Measurements from ENCODE around the gene ZBTB24.
"Not testable (repeated sequence)": the region's sequence is repeated elsewhere in the genome, so short reads cannot be mapped to it uniquely, and the experiment has no call there.

Gene ZBTB24

DNA sequence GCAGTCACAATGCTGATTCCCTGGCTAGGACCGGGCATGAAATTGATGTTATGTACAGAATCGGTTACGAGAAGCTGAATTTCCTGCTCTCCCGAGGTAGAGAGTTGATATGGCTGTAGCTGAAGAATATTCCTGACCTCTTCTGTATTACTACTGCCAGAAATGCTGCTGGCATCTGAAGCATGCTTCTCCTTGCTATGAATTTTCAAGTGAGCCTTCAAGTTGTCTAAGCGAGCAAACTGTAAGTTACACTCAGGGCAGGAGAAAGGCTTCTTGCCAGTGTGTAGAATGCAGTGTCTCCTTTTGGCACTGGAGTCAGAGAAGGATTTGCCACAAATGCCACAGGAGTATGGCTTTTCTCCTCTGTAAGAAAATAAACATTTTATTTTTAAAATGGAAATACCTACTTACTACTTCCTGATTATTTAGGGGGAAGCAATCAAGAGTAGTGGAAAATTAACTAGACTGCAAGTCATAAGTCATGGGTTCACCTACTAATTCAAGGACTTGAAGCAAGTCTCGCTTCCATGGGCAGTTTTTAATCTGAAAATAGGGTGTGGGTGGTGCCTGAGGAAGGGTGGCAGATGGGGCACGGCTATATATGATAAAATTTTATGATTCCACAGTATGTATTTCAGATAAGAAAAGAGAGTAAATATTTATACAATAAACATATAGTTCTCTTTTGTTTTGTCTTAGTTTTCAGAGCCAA is 16.7 kb downstream of the ZBTB24 start:
- TF ChIP-seq, protein P1, sequence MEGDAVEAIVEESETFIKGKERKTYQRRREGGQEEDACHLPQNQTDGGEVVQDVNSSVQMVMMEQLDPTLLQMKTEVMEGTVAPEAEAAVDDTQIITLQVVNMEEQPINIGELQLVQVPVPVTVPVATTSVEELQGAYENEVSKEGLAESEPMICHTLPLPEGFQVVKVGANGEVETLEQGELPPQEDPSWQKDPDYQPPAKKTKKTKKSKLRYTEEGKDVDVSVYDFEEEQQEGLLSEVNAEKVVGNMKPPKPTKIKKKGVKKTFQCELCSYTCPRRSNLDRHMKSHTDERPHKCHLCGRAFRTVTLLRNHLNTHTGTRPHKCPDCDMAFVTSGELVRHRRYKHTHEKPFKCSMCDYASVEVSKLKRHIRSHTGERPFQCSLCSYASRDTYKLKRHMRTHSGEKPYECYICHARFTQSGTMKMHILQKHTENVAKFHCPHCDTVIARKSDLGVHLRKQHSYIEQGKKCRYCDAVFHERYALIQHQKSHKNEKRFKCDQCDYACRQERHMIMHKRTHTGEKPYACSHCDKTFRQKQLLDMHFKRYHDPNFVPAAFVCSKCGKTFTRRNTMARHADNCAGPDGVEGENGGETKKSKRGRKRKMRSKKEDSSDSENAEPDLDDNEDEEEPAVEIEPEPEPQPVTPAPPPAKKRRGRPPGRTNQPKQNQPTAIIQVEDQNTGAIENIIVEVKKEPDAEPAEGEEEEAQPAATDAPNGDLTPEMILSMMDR (conservative IDR thresholded peaks at IDR 0.05), result no peak
- 0 out of 2 replicates have a peak overlapping the region, but pooled peaks have one; percentile 1 for H3K27ac ChIP-seq

DNA sequence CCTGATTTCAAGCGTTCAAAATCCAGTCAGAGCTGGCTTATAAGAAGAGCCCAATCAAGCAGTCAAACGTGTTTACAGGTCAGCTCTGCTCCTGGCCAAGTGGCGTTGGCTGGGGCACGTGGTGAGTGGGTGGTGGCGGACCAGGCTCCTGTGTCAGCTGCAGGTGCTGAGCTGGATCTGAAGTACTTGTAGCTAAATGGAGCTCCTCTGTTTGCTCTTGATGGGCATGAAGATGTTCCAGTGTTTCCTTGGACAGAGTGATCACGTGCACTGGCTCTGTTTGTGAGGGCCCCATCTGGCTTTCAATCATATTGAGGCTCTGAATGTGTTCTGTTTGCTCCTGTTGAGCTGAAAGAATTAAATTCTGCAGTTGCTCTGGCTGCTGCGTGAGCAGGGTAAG is 17.2 kb downstream of the ZBTB24 start:
- TF ChIP-seq, protein P1 (conservative IDR thresholded peaks at IDR 0.05), result no peak

DNA sequence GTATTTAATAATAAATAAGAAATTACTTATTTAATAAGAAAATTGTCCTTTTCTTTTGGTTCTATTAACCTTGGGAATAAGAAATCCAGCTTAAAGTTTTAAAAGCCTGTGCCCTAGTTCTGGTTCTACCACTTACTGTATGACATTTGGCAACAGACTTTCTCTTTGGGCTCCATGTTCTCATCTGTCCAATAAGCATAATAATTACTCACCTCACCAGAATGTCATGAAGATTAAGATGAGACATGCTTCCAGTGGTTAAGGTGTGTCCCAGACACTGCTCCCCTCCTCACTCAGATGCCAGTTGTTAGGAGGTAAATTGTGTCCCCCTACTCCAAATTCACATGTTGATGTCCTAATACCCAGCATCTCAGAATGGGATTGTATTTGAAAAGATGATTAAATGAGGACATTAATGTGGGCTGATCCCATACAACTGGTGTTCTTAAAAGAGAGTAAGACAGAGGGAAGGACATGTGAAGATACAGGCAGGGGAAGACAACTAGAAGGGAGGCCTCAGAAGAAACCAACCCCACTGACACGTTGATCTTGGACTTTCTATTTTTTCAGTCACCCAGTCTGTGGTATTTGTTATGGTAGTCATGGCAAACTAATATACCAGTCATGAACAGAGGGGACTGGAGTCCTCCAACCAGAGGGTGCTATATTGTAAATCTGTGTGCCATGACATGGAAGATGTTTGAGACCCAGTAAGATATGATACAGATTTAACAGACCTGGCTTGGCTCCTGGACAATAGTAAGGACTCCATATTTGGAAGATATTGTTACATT is 21.1 kb downstream of the ZBTB24 start:
- no peak overlapping the region for H3K27ac ChIP-seq
- TF ChIP-seq, protein P1 (conservative IDR thresholded peaks at IDR 0.05), result no peak

More for the DNA sequence above, 17.2 kb downstream of the ZBTB24 start:
- H3K27ac ChIP-seq, result 0 out of 2 replicates have a peak overlapping the region, but pooled peaks have one; percentile 1

DNA sequence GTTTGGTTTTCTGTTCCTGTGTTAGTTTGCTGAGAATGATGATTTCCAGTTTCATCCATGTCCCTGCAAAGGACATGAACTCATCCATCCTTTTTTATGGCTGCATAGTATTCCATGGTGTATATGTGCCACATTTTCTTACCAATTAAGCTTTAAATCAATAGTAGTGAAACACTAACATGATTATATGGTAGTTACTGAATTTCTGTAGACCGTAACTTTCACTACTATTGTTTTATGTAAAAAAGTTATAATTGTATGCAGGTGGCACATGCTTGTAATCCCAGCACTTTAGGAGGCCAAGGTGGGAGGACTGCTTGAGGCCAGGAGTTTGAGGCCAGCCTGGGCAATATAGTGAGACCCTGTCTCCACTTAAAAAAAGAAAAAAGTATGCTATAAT is 21.8 kb downstream of the ZBTB24 start:
- H3K27ac ChIP-seq, result not testable (repeated sequence)

DNA sequence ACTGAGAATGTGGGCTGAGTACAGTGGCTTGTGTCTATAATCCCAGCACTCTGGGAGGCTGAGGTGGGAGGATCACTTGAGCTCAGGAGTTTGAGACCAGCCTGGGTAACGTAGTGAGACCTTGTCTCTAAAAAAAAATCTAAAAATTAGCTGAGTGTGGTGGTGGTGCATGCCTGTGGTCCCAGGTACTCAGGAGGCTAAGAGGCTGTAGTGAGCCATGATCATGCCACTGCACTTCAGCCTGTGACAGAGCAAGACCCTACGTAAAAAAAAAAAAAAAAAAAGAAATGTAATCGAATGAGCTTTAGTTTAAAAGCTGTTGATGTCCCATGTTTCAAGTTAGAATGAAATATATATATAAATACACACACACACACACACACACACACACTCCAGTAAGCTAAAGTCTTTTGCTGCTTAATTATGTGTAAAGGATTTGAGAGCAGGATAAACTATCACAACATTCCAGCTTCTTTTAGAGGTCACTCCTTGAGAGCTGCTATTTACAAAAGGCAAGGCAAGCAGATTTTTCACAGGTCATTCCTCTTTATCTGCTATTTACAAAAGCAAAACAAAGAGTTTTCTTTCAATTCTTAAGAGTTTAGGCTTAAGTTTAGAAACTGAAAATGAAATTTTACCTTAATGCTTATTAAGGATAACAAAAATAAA is 22.7 kb downstream of the ZBTB24 start:
- H3K27ac ChIP-seq, result no peak overlapping the region
- TF ChIP-seq, protein P1 (conservative IDR thresholded peaks at IDR 0.05), result no peak

DNA sequence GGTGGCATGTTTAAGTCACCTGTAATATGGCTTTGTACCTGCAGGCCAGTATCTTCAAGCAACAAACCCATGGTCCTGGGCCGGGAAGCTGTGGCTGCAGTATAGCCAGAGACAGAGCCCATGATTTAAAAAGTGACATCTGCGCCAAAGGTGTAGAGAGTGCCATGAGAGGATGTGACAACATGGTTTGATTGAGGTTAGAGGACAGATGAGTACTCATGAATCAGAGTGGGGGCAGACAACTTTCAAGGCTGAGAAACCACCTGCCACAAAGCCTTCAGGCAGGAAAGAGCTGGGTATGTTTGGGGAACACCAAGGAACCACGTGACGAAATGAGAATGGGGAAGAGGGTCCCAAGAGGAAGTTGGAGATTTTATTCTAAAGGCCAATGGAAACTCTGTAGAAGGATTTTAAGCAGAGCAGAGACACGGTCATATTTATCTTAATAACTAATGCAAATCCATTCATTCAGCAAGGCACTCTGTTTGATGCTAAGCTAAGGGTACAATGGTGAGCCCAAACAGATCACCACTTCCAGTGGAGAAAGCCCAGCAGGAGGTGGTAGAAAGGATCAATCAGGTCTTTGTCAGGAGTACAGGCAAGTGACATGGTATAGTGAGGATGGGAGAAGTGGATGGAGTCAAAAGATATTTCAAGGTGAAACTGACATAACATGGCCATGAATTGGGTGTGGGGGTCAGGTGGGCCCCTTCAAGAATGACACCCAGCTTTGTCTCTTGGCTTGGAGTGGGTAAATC is 24.1 kb downstream of the ZBTB24 start:
- TF ChIP-seq, protein P1 (conservative IDR thresholded peaks at IDR 0.05), result no peak
- peak overlapping the region; percentile 78; the same call in 1 of the 2 replicates for H3K27ac ChIP-seq

DNA sequence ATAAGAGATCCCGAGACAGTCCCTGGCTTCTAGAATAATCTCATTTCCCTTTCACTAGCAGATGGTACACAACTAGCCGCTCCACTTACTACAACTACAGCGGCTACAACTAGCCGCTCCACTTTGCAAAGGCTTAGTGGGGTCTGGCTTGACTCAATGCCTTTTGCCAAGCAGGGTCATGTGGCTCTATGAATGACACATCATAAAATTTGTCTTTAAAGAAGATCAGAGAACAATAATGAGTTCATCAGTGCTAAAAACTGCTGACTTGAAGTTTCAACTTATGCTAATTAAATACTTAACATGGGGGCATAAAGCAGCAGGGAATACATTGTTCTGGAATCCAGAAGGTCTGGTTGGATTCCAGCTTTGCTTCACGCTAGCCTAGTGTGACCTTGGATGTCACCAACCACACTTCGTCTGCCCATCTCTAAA is 25.4 kb downstream of the ZBTB24 start:
- TF ChIP-seq, protein P1 (conservative IDR thresholded peaks at IDR 0.05), result no peak
- peak overlapping the region; percentile 78 for H3K27ac ChIP-seq

Measured in VCaP (cell line).